Lower leg skin (tissue), 3 donors: Measurements from ENCODE around the gene PDGFA.

Experiments
- POLR2A ChIP-seq, 2 donors: fragments of 450-650 bp; IDR thresholded peaks; one replicate each; pipeline ENCODE4 v1.6.1; 2016 to 2017; ENCODE audit warnings: antibody characterized with exemption in 2 of 2, mild to moderate bottlenecking in 1 of 2, moderate library complexity in 1 of 2
- TF ChIP-seq, protein P1 (sequence below), 3 donors: fragments of 450-650 bp; IDR thresholded peaks; one replicate each; pipeline ENCODE4 v1.5.1; 2016; ENCODE audit warnings: antibody characterized with exemption in 3 of 3, mild to moderate bottlenecking in 3 of 3, moderate library complexity in 2 of 3

DNA sequence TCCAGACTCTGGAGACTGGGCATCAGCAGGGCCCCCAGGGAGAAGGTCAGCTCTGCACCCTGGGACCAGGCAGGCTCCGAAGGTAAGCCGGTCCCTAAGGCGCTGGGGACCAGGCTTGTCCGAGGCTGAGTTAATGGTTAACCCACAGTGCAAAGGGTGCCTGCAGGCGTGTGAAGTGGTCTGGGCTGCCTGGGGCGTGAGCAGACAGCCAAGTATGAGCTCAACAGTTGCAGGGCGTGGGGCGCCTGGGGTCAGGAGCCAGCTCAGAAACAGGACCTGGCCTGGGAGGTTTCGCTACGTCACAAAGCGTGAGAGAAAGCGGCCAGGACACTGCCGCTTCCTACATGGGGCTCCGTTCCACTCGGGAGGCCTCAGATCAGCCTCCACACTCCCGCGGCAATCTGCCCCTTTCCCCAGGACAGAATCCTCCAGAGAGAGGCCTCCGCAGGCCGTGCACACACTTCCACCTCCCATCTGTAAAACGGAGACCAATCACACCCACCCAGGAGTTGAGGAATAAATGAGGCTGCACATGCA is 16.0 kb downstream of the PDGFA start:
- no peak for TF ChIP-seq POLR2A (IDR thresholded peaks at IDR 0.05)
- TF ChIP-seq, protein P1, sequence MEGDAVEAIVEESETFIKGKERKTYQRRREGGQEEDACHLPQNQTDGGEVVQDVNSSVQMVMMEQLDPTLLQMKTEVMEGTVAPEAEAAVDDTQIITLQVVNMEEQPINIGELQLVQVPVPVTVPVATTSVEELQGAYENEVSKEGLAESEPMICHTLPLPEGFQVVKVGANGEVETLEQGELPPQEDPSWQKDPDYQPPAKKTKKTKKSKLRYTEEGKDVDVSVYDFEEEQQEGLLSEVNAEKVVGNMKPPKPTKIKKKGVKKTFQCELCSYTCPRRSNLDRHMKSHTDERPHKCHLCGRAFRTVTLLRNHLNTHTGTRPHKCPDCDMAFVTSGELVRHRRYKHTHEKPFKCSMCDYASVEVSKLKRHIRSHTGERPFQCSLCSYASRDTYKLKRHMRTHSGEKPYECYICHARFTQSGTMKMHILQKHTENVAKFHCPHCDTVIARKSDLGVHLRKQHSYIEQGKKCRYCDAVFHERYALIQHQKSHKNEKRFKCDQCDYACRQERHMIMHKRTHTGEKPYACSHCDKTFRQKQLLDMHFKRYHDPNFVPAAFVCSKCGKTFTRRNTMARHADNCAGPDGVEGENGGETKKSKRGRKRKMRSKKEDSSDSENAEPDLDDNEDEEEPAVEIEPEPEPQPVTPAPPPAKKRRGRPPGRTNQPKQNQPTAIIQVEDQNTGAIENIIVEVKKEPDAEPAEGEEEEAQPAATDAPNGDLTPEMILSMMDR (IDR thresholded peaks at IDR 0.05), result no peak
